GM21515 (cell line): ENCODE measurements around the gene LRRIQ4.

Experiments
- ATAC-seq: cut with Tn5 transposase; IDR thresholded peaks from one replicate; pipeline ENCODE4 v1.9.1; 2021; ENCODE audit not compliant: unreplicated experiment

The LRRIQ4 gene

DNA sequence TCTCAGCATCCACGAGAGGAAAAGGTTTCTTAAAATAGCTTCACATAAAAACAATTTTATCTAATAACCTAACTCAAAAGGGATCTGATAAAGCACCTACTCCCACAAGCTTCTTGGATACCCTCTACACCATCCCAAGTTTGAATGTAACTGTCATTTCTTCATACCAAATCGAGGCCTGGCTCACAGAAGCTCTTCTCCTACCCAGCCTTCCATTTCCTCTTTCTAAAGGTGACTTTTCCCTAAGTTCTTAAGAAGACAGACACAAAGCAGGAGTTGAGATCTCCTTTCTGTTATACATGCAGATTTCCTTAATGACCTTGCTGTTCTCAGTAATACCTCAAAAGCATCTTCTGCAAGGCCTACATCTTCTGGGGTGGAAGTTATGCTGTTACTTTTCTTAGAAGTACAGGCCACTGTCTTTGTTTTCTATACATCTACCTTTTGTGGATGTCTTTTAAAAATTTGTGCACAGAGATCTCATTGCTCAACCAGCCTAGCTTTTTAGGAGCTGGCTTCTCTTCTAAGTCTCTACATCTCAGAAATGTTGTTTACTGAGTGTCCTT lies 3.4 kb upstream of the LRRIQ4 start:
- ATAC-seq = no peak

DNA sequence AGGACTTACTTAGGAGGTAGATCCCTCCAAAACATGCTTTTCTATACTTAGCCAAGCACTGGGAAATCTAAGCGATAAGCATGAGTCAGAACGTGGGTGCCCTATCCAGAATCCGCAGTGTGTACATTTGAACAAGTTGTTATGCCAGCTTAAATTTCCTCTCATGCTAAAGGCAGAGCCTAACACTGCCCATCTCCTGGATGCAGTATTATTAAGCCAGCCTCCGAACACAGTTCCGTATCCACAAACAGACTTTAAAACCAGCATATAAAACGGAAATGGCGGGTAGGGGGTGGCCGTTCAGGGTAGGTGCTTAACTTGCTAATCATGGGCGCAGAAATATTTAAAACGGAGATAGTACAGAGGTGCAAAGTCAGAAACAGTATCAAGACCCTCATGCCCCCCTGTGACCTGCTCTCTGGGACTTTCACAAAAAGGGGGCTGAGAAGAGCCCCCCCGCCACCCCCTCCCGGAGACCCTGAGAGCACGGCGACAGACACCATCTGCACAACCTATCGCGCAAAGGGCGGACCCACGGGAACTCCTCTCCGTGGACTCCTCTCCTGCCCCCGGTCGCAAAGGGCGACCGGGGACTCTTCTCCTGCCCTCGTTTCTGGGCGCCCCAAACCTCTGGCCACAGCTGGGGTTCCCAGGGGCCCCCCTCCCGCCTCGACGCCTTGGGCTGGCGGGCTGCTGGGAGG lies 889 bp upstream of the LRRIQ4 start:
- peak; percentile 6 for ATAC-seq

DNA sequence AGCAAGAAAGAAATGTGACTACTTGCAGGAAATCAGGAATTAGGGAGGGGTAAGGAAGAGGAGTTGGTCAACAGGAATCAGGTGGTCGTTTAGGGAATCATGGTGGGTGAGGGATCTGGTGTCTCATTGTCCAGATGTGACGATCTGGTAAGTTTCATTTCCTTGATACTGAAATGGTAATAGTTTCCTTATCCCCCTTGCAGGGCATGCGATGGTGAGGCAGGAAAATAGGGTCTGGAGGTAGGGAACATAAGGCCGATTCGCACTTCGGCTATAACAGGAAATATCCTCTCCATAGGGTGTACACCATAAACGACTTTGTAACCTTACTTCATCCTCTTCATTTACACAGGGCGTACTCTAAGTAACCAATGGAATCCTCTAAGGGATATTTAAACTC lies 608 bp downstream of the LRRIQ4 start:
- no peak for ATAC-seq

DNA sequence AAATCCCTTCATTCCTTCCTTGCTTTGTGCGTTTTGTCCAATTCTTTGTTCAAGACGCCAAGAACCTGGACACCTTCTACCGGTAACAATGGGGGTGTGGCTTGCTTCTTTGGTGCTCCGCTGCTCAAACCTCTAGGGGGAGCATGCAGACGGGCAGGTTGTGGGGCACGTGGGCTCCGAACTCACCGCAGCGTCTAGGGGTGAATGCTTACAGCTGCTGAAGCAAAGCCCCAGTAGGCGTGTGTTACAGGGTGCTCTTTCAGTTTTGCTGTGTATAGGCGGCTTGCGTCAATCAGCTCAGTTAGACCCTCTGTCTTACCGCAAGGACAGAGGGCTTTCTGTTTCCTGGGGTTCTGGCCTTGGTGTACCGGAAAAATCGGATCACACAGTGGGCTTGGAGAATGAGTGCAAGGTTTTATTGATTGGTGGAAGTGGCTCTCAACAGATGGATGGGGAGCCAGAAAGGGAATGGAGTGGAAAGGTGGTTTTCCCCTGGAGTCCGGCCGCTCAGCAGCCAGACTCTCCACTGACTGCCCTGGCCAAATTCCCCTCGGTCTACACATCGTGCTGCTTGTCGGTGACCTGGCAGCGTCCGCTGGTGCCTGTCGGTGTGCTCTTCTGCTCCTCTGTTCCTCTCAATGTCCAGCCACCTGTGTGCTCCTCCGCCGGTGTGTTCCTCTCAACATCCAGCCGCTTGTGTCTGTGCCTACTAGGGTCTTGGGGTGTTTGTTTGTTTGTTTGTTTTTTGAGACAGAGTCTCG lies 1.3 kb downstream of the LRRIQ4 start:
- peak; percentile 91 for ATAC-seq

DNA sequence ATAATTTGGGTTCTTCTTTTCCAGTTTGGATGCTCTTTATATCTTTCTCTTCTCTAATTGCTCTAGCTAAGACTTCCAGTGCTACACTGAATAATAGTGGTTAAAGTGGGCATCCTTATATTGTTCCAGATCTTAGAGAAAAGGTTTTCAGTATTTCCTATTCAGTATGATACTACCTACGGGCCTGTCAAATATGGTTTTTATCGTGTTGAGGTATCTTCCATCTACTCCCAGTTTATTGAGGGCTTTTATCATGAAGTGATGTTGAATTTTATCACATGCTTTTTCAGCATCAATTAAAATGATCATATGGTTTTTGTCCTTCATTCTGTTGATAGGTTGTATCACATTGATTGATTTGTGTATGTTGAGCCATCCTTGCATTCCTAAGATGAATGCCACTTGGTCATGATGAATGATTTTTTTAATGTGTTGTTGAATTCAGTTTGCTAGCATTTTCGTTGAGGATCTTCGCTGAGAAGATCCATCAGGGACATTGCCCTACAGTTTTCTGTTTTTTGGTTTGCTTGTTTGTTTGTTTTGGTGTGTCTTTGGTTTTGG lies 3.0 kb downstream of the LRRIQ4 start:
- no peak for ATAC-seq

DNA sequence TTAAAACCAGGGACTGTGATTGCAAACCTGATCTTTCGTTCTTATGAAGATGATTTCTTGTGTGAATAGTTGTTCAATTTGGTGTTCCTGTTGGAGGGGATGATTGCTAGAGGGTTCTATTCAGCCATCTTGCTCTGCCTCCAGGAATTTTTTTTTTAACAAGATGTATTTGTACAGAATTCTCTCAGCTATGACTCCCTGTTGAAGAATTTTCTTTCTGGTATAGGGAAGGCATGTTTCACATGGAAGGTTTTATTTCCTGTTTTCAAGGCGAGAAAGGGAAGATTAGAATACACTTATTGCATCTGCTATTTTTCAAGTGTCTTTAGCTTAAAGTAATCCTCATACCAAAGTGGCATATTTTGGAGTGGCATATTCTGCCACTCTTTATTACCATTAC lies 5.6 kb downstream of the LRRIQ4 start:
- ATAC-seq = no peak

DNA sequence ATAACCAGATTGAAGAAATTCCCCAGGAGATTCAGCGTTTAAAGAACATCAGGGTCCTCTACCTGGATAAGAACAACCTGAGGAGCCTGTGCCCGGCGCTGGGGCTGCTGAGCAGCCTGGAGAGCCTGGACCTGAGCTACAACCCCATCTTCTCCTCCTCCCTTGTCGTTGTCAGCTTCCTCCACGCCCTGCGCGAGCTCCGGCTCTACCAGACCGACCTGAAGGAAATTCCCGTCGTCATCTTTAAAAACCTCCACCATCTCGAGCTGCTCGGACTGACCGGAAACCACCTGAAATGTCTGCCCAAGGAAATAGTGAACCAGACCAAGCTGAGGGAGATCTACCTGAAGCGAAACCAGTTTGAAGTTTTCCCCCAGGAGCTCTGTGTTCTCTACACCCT lies 9.4 kb downstream of the LRRIQ4 start:
- no peak for ATAC-seq

DNA sequence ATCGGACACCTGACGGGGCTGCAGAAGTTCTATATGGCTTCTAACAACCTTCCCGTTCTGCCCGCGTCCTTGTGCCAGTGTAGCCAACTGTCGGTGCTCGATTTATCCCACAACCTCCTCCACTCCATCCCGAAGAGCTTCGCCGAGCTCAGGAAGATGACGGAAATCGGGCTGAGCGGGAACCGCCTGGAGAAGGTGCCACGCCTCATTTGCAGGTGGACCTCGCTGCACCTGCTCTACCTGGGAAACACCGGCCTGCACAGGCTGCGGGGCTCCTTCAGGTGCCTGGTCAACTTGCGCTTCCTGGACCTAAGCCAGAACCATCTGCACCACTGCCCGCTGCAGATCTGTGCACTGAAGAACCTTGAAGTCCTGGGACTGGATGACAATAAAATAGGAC lies 9.9 kb downstream of the LRRIQ4 start:
- no peak for ATAC-seq

DNA sequence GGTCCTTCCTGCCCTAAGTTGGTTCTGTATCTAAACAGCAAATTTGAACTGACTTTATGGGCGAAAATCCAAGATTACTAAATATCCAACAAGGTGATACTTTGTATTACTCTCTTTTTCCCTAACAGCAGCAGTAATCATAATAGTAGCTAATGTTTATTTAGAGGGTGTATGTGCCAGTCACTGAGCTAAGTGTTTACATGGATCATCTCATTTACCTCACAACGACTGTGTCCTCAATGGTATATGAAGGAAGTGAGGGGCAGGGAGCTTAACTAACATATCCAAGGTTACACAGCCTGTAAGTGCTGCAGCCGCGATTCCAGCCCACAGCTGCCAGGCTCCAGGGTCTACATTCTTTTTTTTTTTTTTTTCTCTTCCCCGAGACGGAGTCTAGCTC lies 10.3 kb downstream of the LRRIQ4 start:
- no peak for ATAC-seq

DNA sequence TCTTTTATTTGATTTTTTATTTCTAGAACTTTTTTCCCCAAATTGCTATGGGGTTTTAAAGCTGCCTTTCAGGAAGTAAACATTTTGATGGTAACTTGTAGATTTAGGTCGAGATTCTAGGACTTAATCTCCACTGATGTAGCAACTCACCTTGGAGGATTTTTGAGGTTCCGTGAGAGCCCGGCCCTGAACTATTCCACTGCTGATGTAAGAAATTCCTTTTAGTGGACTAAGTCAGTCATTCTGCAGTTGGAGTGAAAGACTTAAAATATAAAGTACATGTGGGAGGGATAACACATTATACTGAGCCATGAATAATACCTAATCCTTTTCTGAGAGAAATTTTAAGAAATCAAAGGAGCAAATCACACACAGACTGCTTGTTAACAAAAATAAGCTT lies 12.6 kb downstream of the LRRIQ4 start:
- no peak for ATAC-seq

DNA sequence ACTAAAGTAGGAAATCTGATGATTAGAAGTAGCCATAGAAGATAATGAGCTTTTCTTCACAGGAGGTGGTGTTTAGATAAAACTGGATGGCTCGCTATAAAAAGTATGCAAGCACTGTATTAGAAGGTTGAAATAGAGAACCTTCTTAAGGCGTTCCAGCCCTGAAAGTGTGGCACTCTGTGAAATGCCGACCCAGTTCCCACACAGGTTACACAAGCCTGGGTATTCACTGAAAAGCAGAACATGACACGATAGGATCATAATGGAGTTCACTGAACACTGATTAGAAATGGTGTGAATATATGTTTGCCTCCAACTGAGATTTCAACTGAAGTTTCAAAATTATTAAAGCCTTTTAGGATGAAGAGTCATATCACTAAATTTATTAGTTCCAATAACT lies 15.0 kb downstream of the LRRIQ4 start:
- no peak for ATAC-seq

DNA sequence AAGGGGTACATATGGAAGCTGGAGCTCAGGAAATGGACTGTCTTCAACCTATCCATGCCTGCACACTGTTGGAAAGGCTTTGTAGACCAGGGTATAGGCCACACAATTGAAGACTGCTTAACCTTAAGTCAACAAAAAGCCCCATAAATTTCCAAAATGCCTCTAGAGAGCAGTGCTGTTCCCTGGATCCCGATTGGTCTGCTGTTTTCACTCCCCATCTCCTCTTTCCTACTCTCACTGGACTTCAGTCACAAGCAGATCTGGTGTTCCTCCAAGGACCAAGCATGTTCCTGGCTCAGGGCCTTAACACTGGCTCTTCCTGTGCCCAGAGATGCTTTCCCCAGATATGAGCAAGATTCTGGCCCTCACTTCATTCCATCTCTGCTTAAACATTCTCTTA lies 22.9 kb downstream of the LRRIQ4 start:
- ATAC-seq = peak; percentile 22

DNA sequence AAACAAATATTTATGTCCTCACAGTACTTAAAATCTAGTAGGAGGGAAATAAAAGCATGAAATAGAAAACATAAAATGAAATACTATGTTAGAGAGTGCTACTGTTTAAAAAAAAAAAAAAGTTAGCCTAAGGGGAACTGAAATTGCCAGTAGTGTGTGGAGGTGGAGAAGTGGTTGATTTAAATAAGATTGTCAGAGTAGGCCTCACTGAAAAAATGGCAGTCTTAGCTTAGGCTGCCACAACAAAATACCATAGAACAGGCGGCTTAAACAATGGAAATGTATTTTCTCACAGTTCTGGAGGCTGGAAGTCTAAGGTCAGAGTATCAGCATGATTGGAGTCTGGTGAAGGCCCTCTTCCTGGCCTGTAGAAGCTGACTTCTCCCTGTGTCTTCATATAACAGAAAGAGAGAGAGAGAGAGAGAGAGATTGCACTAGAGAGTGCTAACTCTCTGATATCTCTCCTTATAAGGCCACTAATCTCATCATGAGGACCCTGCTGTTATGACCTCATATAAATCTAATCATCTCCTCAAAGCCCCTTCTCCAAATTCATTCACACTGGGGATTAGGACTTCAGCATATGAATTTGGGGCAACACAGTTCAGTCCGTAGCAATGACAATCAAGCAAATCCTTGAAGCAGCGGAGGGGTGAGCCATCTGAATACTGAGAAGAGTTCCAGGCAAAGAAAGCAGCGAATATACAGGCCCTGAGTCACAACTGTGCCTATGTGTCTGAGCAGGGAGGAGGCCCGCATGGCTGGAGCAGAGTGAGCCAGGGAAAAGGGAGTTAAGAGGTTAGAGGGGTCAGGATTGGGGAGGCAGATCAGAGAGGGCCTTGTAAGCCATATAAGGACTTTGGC lies 23.6 kb downstream of the LRRIQ4 start:
- ATAC-seq = peak; percentile 82

DNA sequence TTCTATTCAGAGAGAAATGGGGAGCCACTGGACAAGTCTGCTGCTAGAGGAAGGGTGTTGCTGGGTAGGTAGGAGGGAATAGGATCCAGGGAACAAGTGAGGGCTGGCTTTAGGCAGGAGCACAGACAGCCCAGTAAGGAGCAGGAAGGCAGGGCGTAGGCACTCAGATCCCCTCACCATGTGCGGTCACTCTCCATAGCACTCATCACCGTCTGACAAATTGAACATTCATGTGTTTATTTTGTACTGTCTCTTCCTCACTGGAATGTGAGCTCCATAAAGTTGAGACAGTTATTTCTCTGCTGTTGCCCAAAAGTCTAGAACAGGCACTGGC lies 24.2 kb downstream of the LRRIQ4 start:
- no peak for ATAC-seq

DNA sequence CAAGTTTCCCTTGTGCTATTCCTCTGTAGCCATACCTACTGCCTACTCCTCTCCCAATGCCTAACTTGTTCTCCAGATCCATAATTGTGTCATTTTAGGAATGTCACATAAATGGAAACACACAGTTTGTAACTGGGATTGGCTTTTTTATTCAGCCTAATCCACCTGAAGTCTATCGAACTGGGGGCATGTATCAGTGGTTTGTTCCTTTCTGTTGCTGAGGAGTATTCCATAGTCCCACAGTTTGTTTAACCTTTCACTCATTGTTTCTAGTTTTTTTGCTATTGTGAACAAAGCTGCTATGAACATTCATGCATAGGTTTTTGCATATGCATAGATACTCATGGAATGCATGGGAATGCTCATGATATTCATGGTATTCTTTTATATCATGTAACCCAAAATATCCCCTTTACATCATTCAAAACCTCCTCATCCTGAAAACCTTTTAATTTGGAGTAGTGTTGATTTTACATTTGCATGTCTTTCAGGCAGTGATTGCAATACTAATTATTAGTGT lies 25.9 kb downstream of the LRRIQ4 start:
- ATAC-seq = no peak

DNA sequence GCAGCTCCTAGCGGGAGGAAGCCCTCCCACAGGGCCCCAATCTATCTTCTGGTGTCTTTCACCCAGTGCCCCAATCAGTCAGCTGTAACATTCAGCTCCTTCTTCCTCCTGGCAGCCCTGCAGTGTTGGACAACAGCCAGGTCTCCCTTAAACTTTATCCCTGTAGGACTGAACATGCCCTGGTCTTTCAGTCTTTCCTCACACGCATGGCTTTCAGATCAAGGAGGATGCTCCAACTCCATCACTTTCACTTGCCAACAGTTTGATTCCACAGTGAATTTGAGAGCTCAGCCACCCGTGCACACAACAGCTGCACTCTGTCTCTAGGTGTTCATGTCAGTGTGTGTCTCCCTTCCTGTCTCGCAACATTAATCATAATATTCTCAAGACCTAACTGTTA lies 28.5 kb downstream of the LRRIQ4 start:
- ATAC-seq = peak; percentile 59

DNA sequence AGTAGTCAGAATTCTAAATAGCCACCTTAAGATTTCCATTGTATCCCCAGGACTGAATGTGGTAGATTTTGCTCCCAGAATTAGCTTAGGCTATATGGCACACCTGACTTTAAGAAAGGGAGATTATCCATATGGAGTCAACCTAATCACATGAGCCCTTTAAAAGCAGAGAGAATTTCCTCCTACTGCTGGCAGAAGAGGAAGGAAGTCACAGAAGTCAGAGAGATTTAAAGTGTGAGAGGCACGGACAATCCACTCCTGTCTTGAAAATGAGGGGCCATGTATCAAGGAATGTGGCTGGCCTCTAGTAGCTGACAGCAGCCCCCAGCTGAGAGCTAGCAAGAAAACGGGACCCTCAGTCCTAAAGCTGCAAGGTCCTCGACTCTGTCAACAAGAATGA lies 30.3 kb downstream of the LRRIQ4 start:
- no peak for ATAC-seq

DNA sequence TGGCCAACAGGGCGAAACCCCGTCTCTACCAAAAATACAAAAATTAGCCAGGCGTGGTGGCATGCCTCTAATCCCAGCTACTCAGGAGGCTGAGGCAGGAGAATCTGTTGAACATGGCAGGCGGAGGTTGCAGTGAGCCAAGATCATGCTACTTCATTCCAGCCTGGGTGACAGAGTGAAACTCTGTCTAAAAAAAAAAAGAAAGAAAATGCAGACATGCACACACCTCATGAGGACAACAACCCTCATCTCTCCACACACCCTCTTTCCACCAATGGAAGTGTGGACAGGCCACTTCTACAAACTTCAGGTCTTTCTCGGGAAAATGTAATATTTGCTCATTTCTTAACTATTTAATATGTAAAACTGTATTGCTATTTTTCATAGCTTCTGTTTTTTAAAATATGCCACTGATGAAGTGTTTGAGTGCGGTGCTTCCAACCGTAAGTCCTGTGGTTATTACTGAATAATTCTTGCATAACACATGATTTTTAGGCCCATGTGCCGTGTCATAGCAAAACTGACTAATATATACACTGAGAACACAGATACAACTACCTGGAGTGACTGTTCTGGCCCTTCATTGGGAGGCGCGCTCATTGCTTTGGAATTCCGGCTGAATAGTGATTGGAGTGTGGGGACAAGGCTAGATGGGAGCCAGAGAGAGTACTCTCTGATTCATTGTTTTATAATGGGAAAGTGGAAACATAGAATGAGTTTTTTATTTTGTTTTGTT lies 34.0 kb downstream of the LRRIQ4 start:
- ATAC-seq = peak; percentile 92

DNA sequence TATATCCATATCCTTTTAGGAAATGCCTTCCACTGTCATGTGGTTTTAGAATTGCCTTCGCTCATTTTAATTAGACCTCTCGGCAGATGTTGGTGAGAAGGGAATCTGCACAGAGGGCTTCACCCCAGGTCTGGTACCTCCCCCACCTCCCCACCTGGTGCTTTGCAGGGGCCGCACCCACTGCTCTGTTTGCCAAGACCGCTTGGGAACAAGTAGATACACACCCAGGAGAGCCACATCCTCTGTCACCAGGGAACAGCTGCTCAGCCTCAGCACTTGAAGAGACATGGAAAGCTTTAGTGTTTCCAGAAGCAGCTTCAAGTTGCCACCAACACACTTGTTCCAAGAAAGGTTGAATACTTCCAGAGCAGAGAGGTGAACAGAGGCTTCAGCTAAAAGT lies 35.2 kb downstream of the LRRIQ4 start:
- no peak for ATAC-seq

DNA sequence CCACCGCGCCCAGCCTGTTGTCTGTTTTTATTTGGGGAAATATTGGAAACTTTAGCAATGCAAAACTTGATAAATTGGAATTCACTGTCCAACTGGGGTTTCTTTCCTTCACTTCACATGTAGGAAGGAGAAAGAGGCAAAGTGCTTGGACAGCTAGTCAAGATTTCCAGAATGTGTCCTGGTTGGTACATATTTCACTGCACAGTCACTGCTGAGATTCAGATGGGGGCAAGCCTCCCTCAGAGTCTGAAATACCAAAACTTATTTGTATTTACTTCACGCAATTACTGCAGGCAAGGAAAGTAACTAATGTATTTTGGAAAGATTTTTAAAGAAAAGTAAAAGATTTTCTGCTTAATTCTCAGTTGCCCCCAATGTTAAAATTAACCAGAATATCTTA lies 36.1 kb downstream of the LRRIQ4 start:
- no peak for ATAC-seq
